ENCODE measurements around the gene MRGPRF.

DNA sequence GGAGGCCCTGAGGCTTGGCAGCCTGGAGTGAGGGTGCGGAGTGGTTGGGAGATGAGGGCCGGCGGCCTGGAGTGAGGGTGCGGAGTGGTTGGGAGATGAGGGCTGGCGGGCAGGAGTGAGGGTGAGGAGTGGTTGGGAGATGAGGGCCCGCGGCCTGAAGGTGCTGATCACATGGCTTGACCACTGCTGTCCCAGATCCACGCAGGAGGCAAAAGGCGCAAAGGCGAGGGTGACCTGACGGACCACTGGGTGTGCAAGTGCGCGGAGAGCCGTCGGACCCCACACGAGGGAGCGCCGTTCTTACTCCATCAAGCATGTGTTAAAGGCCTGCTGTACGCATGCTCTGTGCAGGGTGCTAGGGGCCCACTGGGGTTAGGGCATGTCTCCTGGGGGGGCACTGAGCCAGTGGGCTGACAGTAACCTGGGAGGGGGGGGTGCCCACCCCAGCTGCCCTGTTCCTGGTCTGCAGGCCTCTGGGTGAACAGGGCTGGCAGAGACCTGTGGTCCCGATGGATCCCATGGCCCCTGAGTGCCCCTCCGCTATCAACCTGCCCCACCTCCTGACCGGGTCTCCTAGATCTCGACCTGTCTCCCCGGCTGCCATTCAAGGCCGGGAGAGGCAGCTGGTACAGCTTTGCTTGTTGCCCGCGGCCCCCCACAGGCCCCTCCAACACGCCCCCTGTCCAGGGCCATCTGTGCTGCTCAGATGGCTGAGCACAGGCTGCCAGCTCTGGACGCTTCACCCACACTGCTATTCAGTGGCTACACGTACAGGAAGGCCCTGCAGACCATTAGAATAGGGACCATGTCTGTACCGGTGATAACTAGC lies 53.4 kb downstream of the MRGPRF start:
- TF ChIP-seq, protein P1, sequence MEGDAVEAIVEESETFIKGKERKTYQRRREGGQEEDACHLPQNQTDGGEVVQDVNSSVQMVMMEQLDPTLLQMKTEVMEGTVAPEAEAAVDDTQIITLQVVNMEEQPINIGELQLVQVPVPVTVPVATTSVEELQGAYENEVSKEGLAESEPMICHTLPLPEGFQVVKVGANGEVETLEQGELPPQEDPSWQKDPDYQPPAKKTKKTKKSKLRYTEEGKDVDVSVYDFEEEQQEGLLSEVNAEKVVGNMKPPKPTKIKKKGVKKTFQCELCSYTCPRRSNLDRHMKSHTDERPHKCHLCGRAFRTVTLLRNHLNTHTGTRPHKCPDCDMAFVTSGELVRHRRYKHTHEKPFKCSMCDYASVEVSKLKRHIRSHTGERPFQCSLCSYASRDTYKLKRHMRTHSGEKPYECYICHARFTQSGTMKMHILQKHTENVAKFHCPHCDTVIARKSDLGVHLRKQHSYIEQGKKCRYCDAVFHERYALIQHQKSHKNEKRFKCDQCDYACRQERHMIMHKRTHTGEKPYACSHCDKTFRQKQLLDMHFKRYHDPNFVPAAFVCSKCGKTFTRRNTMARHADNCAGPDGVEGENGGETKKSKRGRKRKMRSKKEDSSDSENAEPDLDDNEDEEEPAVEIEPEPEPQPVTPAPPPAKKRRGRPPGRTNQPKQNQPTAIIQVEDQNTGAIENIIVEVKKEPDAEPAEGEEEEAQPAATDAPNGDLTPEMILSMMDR (IDR thresholded peaks at IDR 0.05), result no peak
- TF ChIP-seq POLR2A (IDR thresholded peaks at IDR 0.05), result no peak
